Measurements from ENCODE around the gene TTC39A.

DNA sequence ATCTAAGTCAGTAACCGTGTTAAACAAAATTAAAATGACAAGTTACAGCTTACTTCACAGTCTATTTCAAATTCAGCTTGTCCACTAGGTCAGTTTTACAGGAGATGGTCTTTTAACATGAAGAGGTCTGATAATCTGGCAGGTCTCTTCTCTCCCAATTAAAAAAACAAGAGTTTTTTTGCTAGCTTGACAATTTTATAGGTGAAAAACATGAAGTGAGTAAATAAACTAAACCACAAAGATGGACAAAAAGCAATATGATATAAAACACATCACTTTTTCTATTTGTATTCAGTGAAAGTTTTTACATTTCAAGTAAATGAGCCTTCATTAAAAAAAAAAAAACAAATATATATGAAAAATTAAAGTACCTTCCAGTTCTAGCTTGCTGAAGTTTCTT is 25.0 kb upstream of the TTC39A start:
- TF ChIP-seq POLR2A (IDR thresholded peaks at IDR 0.05; ENCODE audit: borderline replicate concordance, extremely low read depth, insufficient read depth, insufficient read length) (no peak), EGR1 (IDR thresholded peaks at IDR 0.05; ENCODE audit: low read depth) (no peak)
- TF ChIP-seq, protein P1, sequence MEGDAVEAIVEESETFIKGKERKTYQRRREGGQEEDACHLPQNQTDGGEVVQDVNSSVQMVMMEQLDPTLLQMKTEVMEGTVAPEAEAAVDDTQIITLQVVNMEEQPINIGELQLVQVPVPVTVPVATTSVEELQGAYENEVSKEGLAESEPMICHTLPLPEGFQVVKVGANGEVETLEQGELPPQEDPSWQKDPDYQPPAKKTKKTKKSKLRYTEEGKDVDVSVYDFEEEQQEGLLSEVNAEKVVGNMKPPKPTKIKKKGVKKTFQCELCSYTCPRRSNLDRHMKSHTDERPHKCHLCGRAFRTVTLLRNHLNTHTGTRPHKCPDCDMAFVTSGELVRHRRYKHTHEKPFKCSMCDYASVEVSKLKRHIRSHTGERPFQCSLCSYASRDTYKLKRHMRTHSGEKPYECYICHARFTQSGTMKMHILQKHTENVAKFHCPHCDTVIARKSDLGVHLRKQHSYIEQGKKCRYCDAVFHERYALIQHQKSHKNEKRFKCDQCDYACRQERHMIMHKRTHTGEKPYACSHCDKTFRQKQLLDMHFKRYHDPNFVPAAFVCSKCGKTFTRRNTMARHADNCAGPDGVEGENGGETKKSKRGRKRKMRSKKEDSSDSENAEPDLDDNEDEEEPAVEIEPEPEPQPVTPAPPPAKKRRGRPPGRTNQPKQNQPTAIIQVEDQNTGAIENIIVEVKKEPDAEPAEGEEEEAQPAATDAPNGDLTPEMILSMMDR (IDR thresholded peaks at IDR 0.05 in 2 of 3, conservative IDR thresholded peaks at IDR 0.05 in 1 of 3; ENCODE audit: borderline replicate concordance in 1 of 3, insufficient read depth in 1 of 3, low read depth in 2 of 3, low read length in 2 of 3), result no peak
- TF ChIP-seq, protein P2, sequence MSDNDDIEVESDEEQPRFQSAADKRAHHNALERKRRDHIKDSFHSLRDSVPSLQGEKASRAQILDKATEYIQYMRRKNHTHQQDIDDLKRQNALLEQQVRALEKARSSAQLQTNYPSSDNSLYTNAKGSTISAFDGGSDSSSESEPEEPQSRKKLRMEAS (IDR thresholded peaks at IDR 0.05), result no peak
